Activated effector memory CD4-positive, alpha-beta T cell treated with Interleukin-2 at 50 U/mL for 16 hours (primary cell): ENCODE data around the gene USP6.
"Not testable (repeated sequence)": the region's sequence is repeated elsewhere in the genome, so short reads cannot be mapped to it uniquely, and the experiment has no call there.

Experiments
- DNase-seq: peaks from one replicate; pipeline ENCODE4 v3.0.0-alpha.2; 2020

USP6 gene

DNA sequence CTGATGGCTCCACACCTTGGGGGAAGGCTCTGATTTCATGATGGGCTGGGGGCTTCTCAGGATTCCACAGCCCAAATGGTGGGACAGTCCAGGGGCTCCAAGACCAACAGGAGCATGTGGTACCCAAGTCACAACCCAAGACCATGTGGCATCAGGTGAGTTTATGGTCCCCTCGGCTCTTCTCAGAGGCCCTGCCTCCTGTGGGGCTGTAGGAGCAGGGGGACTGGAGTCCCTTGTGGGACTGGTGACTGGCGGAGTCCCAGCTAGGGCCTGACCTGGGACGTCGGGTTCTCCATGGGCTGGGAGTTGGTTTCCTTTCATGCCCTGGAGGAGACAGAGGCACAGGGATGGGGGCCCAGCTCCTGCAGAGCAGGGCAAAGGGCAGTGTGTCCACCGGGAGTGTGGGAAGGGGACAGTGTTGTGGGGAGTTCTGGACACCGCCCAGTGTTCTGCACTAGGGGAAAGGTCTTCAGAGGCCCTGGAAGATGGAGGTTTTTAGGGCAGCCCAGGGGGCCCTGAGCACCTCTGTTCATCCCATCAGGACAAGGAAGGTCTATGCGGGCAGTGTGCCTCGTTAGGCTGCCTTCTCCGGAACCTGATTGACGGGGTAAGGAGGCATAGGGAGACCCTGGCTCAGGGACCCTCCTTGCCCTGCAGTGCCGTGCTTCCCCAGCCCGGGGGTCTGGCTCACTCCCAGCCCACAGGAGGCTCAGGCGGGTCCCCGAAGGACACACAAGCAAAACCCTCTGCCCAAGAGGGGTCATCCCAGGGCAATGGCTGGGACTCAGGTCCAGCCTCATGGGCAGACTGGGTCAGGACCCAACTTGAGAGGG lies 21.0 kb downstream of the USP6 start:
- not testable (repeated sequence) for DNase-seq

DNA sequence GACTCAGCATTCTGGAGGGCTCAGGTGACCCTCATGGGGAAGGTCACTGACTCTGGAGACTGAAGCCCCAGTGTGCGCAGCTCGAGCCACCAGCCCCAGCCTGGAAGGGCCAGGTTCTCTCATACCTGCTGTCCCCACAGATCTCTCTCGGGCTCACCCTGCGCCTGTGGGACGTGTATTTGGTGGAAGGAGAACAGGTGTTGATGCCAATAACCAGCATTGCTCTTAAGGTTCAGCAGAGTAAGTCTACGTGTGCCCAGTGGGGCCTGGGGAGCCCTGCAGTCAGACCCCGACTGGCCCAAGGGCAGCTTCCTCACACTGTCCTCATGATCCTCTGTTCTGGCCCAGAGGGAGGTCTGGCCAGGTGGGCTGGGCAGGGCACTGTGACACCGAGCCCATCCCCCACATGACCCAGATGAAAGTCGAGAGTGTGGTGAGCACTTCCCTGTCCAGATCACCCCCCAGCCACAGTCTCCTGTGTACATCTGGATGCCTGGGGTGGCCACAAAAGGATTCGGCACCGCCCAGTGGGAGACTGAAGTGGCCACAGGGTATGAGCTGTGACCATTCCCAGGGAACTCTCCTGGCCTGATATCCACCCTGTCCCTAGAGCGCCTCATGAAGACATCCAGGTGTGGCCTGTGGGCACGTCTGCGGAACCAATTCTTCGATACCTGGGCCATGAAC lies 21.8 kb downstream of the USP6 start:
- not testable (repeated sequence) for DNase-seq

DNA sequence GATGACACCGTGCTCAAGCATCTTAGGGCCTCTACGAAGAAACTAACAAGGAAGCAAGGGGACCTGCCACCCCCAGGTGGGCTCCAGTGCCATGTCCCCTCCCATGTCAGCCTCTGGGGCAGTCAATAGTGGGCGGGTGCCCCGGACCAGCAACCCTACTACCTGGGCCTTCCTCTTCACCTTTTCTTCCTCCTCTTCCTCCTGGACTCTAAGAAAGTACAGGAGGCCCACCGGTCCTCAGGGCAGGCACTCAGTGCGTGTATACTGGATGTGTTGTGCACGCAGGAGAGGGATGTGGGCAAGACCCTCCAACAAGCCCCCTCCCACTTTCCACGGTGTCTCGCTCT lies 22.3 kb downstream of the USP6 start:
- not testable (repeated sequence) for DNase-seq

DNA sequence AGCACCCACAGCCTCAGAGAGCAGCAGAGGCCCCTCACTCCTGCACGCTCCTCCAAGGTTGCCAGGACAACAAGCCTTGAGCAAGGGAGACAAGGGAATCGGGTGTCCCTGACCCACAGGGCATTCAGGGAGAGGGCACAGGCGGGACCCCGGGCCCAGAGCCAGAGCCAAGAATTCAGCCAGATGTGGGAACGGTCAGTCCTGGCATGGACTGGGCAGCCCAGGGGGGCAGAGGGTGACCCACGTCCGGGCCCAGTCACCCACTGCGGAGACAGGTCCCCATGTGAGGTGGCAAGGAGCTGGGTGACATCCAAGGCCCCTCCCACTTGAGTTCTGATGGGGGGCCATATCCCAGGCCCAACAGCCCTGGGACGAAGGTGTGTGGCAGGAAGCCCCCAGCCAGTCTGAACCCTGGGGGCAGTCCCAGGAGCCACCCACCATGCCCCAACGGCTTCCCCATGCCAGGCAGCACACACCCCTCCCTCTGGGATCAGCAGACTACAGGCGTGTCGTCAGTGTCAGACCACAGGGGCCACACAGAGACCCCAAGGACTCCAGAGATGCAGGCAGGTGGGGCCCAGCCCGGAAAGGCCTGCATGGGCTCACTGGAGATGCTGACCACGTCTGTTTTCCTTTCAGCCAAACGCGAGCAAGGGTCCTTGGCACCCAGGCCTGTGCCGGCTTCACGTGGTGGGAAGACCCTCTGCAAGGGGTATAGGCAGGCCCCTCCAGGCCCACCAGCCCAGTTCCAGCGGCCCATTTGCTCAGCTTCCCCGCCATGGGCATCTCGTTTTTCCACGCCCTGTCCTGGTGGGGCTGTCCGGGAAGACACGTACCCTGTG lies 23.0 kb downstream of the USP6 start:
- DNase-seq: no peak

DNA sequence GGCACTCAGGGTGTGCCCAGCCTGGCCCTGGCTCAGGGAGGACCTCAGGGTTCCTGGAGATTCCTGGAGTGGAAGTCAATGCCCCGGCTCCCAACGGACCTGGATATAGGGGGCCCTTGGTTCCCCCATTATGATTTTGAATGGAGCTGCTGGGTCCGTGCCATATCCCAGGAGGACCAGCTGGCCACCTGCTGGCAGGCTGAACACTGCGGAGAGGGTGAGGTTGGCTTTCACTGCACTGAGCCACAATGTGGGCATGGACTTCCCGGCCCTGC lies 23.6 kb downstream of the USP6 start:
- DNase-seq: no peak

DNA sequence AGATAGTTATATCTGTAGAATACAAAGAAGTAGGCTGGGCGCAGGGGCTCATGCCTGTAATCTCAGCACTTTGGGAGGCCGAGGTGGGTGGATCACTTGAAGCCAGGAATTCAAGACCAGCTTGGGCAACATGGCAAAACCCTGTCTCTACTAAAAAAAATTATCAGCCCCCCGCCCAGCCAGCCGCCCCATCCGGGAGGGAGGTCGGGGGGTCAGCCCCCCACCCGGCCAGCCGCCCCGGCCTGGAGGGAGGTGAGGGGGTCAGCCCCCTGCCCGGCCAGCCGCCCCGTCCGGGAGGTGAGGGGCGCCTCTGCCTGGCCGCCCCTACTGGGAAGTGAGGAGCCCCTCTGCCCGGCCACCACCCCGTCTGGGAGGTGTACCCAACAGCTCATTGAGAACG lies 27.0 kb downstream of the USP6 start:
- DNase-seq: not testable (repeated sequence)

DNA sequence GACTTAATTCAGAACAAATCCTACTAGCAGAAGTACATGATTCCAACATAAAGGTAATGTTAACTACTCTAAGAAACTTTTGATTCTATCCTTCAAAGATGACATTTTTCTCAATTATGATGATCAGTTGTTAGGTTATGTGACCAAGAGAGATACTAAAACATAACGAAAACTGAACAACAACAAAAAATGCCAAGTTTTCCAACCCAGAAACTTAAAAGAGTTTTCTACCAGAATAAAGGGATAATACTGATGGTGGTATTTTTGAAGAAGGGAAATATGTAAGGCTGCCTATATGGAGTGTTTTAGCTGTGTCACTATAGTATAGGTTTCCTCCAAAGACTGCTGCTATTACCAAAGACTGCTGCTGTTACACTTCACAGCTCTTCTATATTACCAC lies 30.3 kb downstream of the USP6 start:
- DNase-seq: not testable (repeated sequence)

DNA sequence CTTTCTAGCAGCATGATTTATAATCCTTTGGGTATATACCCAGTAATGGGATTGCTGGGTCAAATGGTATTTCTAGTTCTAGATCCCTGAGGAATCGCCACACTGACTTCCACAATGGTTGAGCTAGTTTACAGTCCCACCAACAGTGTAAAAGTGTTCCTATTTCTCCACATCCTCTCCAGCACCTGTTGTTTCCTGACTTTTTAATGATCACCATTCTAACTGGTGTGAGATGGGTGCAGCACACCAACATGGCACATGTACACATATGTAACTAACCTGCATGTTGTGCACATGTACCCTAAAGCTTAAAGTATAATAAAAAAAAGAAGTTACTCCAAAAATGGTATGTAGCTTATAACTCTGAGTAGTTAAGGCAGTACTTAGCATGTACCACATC lies 44.9 kb downstream of the USP6 start:
- DNase-seq: not testable (repeated sequence)

DNA sequence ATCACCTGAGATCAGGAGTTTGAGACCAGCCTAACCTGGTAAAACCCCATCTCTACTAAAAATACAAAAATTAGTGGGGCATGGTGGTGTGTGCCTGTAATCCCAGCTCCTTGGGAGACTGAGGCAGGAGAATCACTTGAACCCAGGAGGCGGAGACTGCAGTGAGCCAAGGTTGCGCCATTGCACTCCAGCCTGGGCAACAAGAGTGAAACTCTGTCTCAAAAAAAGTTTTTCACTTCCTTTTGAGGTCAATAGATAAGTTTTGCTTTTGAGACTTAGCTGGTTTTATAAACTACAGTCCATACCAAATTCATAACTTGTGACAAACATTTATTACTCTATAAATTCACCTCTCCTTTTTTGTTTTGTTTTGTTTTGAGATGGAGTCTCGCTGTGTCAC lies 46.0 kb downstream of the USP6 start:
- not testable (repeated sequence) for DNase-seq

DNA sequence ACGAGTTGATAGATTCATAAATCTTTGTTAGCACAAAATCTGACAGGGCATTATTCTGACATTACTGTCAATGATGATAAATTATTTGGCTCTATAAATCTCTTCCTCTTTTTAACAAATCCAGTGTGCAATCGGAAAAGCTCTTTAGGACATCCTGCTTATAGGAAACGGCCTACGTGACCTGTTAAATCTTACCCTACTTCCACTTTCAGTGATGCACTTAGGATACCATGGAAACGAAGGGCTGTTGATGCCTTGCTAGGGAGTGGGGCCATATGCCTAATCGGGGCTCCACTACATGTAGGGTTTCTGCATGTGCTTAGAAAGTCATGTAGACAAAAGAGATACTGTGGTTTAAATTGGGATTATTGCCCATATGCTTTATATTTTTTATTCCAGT lies 48.6 kb downstream of the USP6 start:
- no peak for DNase-seq

DNA sequence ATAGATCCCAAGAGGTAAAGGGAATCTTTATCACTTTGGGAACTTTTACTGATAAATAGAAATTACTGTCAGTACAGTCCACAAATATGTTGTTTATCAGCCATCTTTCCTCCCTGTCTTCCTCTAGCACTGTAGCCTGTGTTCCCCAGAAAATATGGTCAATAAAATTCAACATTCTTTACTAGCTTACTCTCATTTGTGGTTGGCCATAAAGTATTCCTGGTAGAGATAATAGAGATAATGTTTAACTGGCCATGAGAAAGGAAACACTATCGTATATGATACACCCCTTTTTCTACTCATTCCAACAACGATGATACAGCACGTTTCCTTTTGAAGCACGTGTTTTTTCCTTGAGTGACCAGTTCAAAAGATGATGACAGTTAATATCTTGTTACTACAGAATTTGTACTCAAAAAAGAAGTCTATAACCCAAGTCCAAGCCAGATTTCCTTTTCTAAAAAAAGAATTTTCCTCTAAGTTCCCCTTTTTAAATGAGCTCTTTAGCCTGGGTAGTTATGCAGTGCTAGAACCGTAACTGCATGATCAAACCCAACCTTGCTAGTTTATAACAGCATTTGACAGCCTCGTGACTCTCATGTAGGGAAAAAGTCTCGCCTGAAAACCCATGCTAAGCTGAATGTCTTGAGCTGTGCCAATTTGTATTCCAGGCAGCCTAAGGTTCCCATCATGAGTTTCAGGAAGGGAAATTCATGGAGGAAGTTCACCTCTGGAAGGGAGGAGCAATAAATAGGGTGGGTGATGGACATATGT lies 50.1 kb downstream of the USP6 start:
- not testable (repeated sequence) for DNase-seq

DNA sequence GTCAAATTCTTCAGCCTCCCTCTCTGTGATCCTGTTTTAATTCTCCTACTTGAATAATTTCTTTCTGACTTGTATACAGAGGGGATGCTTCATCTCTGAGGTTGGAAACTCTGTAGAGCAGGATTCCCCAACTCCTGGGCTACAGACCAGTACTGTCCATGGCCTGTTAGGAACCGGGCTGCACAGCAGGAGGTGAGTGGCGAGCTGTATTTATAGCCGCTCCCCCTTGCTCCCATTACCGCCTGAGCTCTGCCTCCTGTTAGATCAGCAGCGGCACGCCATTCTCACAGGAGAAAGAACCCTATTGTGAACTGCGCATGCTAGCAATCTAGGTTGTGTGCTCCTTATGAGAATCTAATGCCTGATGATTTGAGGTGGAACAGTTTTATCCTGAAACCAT lies 59.2 kb downstream of the USP6 start:
- DNase-seq: not testable (repeated sequence)

DNA sequence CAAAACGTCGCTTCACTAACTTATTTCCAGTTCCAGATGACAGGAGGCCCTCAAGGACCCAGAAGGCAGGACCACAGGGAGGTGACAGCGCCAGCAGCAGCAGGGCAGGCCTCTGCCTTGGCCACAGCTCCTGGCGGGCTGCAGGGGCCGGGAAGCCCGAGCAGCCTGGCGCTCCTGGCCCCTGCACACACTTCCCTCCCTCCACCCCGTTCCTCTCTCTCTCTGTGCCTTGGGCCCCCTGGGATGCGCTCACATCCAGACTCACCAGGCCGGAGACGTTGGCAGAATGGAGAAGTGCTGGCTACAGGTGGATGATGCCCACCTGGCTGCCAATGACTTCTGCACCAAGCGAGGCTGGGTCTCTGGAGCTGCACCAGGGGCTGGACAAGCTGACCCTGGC lies 63.2 kb downstream of the USP6 start:
- DNase-seq: no peak

DNA sequence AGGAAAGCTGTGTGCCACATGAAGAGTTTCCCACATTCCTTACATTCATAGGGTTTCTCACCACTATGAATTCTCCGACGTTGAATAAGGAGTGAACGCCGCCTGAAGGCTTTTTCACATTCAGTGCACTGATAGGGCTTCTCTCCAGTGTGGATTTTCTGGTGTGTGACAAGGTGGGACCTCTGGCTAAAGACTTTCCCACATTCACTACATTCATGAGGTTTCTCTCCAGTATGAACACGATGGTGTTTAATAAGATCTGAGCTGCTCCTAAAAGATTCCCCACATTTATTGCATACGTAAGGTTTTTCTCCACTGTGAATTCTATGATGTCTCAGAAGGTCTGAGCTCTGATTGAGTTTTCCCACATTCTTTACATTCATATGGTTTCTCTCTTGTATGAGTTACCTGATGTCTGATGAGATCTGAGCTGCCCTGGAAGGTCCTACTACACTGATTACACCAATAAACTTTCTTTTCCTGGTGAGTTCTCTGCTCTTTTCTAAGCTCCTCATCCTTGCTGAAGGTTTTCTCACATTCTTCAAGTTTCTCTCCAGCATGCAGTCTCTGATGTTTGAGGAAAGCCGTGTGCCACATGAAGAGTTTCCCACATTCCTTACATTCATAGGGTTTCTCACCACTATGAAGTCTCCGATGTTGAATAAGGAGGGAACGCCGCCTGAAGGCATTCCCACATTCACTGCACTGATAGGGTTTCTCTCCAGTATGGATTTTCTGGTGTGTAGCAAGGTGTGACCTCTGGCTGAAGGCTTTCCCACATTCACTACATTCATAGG lies 65.9 kb downstream of the USP6 start:
- no peak for DNase-seq

DNA sequence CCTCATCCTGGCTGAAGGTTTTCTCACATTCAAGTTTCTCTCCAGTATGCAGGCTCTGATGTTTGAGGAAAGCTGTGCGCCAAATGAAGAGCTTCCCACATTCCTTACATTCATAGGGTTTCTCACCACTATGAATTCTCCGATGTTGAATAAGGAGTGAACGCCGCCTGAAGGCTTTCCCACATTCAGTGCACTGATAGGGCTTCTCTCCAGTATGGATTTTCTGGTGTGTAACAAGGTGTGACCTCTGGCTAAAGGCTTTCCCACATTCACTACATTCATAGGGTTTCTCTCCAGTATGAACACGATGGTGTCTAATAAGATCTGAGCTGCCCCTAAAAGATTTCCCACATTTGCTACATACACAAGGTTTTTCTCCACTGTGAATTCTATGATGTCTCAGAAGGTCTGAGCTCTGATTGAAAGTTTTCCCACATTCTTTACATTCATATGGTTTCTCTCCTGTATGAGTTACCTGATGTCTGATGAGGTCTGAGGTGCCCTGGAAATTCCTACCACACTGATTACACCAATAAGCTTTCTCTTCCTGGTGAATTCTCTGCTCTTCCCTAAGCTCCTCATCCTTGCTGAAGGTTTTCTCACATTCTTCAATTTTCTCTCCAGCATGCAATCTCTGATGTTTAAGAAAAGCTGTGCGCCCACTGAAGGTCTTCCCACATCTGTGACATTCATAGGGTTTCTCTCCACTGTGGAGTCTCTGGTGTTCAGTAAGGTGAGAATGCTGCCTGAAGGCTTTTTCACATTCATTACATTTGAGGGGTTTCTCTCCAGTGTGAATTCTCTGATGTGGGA lies 67.0 kb downstream of the USP6 start:
- no peak for DNase-seq

DNA sequence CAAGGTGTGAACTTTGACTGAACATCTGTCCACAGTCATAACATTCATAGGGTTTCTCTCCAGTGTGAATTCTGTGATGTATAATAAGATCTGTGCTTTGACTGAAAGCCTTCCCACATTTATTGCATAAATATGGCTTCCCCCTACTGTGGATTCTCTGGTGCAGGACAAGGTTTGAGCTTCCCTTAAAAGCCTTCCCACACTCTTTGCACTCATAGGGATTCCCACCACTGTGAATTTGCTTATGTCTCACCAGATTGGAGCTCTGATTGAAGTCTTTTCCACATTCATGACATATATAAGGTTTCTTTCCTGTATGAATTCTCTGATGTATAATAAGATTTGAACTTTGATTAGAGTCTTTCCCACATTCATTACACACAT lies 67.6 kb downstream of the USP6 start:
- no peak for DNase-seq

DNA sequence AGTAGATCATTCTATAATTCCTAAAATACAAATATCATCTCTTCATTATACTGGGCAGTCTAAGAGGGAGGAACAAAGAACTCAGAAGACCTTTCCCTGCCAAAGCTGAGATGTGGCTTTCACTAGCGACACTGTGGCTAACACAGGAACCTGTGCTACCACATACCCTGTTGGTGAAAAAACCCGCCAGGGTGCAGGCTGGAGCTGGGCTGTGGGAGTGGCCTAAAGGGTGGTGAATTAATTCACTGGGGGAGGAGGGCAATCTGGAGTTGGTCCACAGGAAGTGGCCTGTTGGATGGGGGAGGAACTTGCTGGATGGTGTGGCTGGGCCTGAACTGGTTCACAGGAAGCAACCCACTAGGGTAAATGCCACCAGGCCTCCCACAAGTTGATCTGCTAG lies 68.5 kb downstream of the USP6 start:
- DNase-seq: no peak

DNA sequence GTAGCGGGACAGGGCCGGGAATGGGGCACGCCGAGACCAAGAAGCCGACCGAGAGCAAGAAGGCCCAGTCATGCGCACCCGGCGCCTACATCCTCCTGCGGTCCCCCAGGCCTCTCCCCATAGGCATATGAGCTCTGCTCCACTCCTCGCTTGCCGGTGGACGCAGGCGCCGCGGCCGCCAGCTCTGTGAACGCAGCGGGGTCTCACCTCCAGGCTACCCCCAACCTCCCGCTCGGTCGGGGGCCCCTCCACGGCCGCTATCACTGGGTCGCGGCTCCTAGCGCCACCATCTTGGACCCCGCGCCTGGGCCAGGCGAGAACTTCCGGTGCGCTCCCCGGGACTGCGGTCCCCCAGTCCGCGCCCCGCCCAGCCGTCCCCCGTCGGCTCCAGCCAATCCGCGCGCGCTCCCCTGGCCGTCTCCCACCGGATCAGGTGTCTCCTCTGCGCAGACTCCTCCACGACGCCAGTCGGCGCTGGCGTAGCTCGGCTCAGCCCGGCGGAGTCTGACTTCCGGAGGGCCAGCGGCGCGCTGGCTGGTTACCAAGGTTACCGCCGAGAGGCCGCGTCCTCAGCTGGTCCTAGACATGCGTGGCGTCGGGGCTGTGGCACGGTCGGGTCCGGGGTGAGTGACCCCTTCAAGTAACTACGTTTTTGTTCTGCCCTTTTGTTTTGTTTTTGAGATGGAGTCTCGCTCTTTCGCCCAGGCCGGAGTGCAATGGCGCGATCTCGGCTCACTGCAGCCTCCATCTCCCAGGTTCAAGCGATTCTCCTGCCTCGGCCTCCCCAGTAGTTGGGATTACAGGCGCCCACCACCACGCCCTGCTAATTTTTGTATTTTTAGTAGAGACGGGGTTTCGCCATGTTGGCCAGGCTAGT lies 75.9 kb downstream of the USP6 start, which contains the start of gene ZNF594:
Gene ZNF594, minus strand, starts transcription at position 328 of the 877 bp plus-strand sequence. CDS start 7,612 bp downstream, outside the sequence.
- peak; percentile 96 for DNase-seq

DNA sequence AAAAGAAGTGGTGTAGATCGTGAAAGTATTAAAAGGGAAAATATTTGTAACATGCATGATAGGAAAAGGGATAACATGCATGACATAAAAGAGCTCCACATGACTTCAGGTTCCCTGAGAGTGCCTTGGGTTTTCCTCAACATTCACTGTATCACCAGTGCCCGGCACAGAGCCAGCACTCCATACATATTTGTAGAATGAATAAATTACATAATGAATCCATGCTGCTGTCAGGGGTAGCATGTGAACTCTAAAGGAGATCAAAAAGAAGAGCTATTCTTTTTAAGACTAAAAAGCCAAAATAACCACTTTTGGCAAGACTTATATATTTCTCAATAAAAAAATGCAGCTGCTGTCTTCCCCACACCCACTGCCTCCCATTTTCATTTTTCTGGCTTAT lies 78.5 kb downstream of the USP6 start:
- DNase-seq: no peak

DNA sequence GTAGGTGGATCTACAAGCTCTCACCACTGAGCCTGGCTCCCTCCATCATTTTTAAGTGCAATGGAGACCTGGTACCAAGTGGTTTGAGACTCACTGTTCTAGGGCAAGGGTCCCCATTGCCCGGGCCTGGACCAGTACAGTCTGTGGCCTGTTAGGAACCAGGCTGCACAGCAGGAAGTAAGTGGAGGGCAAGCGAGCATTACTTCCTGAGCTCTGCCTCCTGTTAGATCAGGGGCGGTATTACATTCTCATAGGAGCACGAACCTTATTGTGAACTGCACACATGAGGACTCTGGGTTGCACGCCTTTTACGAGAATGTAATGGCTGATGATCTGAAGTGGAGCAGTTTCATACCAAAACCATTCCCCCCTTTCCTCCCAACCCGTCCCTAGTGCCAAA lies 82.6 kb downstream of the USP6 start:
- DNase-seq: no peak
